ENCODE data around the gene STX4.

The STX4 gene

GRCh38 chr16:31072540-31073141, 39.3 kb downstream of the STX4 start:
- no peaks in the 10 kb centered on the region for H3K9me3 ChIP-seq (ENCODE audit: severe bottlenecking)
- no peak for ATAC-seq (ENCODE audit: low read depth)

GRCh38 chr16:31073142-31073969, 40.0 kb downstream of the STX4 start:
- Histone ChIP-seq H3K4me3 (ENCODE audit: severe bottlenecking) (peak overlapping the region; percentile 94), H3K9me3 (ENCODE audit: severe bottlenecking) (no peaks in the 10 kb centered on the region), H3K4me1 (ENCODE audit: insufficient read depth, poor library complexity, severe bottlenecking) (peaks cover 6% of the 10 kb centered on the region), H3K27me3 (ENCODE audit: insufficient read depth, poor library complexity, severe bottlenecking) (no peaks in the 10 kb centered on the region), H3K27ac (ENCODE audit: poor library complexity, severe bottlenecking) (peak overlapping the region; percentile 79), H3K36me3 (ENCODE audit: low read depth) (peaks cover 15% of the 10 kb centered on the region)
- no peak for TF ChIP-seq CTCF (IDR thresholded peaks at IDR 0.05; ENCODE audit: poor library complexity, severe bottlenecking)
- DNase-seq (ENCODE audit: low spot score), result peak; percentile 92
- peak; percentile 74 for ATAC-seq (ENCODE audit: low read depth)

More at GRCh38 chr16:31072540-31073141, 39.3 kb downstream of the STX4 start:
- Histone ChIP-seq H3K36me3 (ENCODE audit: low read depth) (peaks cover 9% of the 10 kb centered on the region), H3K27me3 (ENCODE audit: insufficient read depth, poor library complexity, severe bottlenecking) (no peaks in the 10 kb centered on the region), H3K27ac (ENCODE audit: poor library complexity, severe bottlenecking) (peak overlapping the region; percentile 79), H3K4me1 (ENCODE audit: insufficient read depth, poor library complexity, severe bottlenecking) (peaks cover 6% of the 10 kb centered on the region), H3K4me3 (ENCODE audit: severe bottlenecking) (peak overlapping the region; percentile 94)
- TF ChIP-seq CTCF (IDR thresholded peaks at IDR 0.05; ENCODE audit: poor library complexity, severe bottlenecking), result no peak
- no peak for DNase-seq (ENCODE audit: low spot score)

- Histone ChIP-seq H3K36me3 (ENCODE audit: low read depth) (peaks cover 21% of the 10 kb centered on the region), H3K9me3 (ENCODE audit: severe bottlenecking) (no peaks in the 10 kb centered on the region), H3K27ac (ENCODE audit: poor library complexity, severe bottlenecking) (peak within 1 kb of the TSS; percentile 79), H3K4me3 (ENCODE audit: severe bottlenecking) (peak within 1 kb of the TSS; percentile 94), H3K27me3 (ENCODE audit: insufficient read depth, poor library complexity, severe bottlenecking) (no peaks in the 10 kb centered on the region), H3K4me1 (ENCODE audit: insufficient read depth, poor library complexity, severe bottlenecking) (peaks cover 6% of the 10 kb centered on the region)
- ATAC-seq (ENCODE audit: low read depth), result peak; percentile 80
- DNase-seq (ENCODE audit: low spot score), result peak; percentile 99
- TF ChIP-seq CTCF (IDR thresholded peaks at IDR 0.05; ENCODE audit: poor library complexity, severe bottlenecking), result no peak
Measured at GRCh38 chr16:31073970-31074813, 40.8 kb downstream of the STX4 start, which contains the start of the genes ZNF646 and ZNF668. Gene ZNF646 (plus strand): TSS chr16:31074422. CDS start chr16:31076325, 1,903 bp downstream. Gene ZNF668 (minus strand): TSS chr16:31074240. CDS start chr16:31064459, 9,781 bp downstream.

GRCh38 chr16:31074814-31075183, 41.4 kb downstream of the STX4 start:
- Histone ChIP-seq H3K27me3 (ENCODE audit: insufficient read depth, poor library complexity, severe bottlenecking) (no peaks in the 10 kb centered on the region), H3K4me3 (ENCODE audit: severe bottlenecking) (peak overlapping the region; percentile 94), H3K9me3 (ENCODE audit: severe bottlenecking) (no peaks in the 10 kb centered on the region), H3K4me1 (ENCODE audit: insufficient read depth, poor library complexity, severe bottlenecking) (peaks cover 6% of the 10 kb centered on the region), H3K27ac (ENCODE audit: poor library complexity, severe bottlenecking) (peak overlapping the region; percentile 79), H3K36me3 (ENCODE audit: low read depth) (peaks cover 25% of the 10 kb centered on the region)
- TF ChIP-seq CTCF (IDR thresholded peaks at IDR 0.05; ENCODE audit: poor library complexity, severe bottlenecking), result no peak
- ATAC-seq (ENCODE audit: low read depth) (no peak), DNase-seq (ENCODE audit: low spot score) (no peak)

All from RWPE2 (cell line).